Stimulated activated CD4-positive, alpha-beta T cell treated with anti-CD3 and anti-CD28 coated beads, Interleukin-4, amount 100 ng/mL, for 24 hours (primary cell): Measurements from ENCODE around the gene PTPRN2.
"Not testable (repeated sequence)": the region's sequence is repeated elsewhere in the genome, so short reads cannot be mapped to it uniquely, and the experiment has no call there.

Experiments used
- DNase-seq: peaks from one replicate; pipeline ENCODE4 v3.0.0-alpha.2; 2020

The PTPRN2 gene

DNA sequence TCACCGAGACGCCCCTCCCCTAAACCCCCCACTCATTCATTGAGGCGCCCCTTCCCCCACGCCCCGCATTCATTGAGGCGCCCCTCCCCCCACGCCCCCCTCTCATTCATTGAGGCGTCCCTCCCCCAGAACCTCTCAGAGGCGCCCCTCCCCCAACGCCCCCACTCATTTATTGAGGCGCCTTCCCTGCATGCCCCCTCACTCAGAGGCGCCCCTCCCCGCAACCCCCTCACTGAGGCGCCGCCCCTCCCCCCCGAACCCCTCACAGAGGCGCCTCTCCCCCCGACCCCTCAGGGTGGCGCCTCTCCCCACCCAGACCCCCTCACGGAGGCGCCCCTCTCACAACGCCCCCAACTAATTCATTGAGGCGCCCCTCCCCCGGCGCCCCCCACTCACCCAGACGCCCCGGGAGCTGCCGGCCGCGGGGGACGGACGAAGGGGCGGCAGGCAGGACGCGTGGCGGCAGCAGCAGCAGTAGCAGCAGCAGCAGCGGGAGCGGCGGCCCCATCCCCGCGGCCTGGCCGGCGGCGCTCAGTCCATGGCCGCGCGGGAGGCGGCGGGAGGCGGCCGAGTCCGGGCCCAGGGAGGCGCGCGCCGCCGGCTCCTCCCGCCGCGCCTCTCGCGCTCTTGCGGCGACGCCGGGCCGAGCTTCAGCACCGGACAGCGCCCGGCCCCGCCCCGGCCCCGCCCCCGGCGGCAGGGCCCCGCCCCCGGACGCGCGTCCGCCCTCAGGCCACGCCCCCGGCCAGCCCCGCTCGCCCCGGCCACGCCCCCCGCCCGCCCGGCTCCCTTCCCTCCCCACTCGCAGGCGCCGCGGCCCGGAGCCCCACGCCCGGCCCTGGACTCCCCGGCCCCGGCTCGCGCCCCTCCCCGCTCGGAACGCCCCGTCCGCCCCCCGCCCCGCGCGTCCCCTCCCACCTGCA is at the start of gene PTPRN2:
Gene PTPRN2, minus strand, starts transcription at position 662 of the 923 bp plus-strand sequence.
- peak; percentile 43 for DNase-seq

DNA sequence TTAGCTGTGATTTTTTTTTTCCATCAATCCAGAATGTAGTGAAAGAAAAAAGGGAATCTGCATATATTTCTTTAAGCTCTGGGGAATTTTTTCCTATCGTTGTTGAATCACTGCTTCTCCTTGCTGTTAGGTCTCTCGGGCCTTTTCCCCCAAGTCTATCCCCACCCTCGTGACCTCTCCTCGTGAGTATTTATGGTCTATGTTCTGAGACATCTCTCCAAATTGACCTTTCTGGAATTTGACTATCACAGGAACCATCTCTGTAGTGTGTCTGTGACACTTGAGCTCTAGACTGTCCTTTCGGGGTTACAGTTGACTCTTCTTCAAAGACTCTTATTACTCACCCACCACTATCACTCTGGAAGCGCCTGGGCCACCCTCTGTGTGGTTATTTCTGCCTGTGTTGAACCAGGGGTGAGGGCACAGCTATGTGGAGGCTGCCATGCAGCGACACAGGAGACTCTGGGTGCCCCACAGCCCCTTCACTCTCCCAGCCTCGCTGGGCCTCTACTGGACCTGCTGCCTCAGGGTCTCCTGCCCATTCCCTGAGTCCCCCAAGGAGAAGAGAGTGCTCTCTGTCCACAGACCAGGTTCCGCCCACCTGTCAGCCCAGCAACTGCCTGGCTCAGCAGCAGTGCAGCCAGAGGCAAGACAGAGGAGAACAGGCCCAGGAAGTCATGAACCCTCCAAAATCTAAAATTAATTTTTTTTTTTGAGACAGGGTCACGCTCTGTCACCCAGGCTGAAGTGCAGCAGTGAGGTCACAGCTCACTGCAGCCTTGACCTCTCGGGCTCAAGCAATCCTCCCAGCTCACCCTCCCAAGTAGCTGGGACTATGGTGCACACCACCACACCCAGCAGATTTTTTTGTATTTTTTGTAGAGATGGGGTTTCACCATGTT is 45.7 kb upstream of the PTPRN2 start:
- DNase-seq, result no peak

DNA sequence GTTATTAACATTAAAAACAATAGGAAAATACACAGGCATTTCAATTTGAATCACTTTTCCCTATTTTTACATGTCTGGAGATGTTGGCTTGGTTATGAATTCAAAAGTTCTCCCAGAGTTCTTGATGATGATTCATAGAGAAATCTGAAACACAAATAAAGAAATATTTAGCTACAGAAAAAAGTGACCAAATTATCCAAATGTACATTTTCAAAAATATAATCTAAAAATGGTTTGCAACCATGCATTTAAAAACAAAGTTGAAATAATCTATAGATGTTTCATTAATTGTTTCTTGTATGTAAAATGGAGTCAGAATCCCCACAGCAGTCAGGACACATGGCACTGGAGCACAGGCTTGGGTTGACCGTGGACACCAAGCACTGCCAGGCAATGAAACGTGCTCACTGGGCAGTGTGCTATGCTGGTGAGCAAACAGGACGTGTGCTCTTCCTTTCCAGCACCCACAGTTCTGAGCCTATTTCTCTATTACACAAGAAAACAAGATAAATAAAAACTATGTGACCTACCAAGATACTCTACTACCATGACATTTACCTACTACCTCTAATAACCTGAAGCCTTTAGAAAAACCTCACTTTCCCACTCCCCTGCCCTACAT is 44.1 kb upstream of the PTPRN2 start:
- no peak for DNase-seq

DNA sequence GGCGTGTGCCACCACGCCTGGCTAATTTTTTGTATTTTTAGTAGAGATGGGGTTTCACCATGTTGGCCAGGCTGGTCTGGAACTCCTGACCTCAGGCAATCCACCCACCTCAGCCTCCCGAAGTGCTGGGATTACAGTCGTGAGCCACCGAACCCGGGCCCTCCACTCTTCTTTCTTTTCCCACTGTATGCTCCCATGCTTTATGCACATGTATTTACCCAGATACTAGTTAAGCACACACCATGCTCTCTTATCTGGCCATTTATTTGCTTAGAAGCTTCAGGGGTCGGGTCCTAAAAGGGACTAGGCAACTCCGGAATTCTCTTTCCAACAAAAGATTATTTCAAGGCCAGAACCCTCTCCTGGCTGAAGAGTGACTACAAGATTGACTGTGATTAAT is 38.7 kb upstream of the PTPRN2 start:
- DNase-seq, result not testable (repeated sequence)

DNA sequence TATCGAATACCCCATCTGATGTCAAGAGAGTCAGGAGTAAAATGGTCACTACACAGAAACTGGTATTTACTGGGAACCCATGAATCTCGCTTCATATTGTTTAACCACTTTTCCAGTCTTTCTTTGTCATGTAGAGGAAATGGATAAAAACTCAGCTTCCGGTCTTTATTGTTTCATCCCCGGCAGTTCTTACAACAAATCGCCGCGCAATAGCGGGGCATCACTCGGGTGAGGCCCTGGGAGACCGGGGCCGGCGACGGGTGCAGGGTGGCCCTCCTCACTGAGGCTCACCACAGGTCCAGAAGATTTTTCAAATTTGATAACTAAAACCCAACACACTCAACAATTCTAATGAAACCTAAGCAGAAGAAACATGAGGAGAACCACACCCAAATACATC is 35.6 kb upstream of the PTPRN2 start:
- DNase-seq, result no peak

DNA sequence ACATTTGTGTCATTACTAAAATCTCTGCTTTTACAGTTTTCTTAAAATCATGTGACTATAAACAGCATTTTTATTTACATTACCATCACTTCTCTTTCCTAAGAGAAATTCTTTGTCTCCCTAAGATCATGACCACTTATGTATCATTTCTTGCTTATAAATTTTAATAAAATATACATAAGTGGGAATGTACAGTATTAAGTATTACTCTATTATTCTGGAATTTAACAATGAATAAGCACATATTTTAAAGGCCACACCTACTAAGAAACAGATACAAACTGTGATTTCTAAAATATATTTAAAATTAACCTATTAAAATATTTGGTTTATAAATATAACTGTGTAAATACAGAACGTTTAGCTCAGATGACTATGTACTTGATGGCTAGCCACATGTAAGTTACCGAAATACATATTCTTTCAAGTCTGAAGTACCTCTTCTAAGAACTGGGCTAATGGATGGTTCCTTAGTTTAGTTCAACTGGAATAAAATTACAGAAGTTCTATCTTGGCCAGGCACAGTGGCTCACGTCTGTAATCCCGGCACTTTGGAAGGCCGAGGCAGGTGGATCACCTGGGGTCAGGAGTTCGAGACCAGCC is 33.3 kb upstream of the PTPRN2 start:
- no peak for DNase-seq

DNA sequence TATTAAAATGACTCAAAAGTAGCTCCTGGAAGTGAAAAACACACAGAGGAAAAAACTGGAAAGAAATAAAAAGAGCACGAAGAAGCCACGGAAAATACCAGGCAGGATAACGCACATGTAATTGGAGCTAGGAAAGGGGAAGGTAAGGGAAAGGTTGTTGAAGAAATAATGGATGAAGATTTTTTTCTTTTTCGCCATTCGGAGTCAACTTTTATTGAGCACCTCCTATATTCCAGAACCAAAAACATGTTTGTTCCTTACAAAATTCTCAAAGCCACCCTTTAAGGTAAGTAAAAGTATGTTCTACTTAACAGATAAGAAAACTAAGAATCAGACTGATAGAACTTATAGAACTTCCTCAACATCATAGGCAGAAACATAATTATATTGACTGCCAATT is 32.8 kb upstream of the PTPRN2 start:
- DNase-seq, result no peak

DNA sequence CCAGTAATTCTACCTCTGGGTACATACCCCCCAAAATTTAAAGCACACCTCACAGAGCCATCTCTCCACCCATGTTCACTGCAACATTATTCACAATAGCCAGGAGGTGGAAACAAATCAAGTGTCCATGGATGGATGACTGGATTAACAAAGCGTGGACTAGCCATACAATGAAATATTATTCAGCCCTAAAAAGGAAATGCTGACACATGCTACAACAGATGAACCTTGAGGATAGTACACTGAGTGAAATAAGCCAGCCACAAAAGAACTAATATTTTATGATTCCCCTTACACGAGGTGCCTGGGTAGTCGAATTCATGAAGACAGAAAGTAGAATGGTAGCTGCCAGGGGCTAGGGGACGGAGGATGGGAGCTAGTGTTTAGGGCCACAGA is 31.1 kb upstream of the PTPRN2 start:
- no peak for DNase-seq

DNA sequence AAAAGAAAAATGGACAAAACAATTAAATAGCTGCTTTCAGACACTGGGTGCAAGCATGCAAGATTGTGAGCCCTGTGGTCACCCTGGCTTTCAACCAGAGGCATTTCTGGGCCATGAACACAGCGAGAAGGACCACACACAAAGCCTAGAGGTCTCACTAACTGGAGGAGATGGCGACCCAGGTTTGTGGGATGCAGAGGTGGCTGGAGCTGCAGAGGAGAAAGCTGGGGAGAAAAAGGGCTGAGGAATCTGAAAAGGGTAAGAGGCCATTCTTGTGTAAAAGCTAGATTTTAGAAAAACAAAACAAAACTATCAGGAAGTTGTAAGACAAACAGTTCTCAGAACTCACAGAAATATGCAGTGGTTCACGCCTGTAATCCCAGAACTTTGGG is 30.1 kb upstream of the PTPRN2 start:
- no peak for DNase-seq

DNA sequence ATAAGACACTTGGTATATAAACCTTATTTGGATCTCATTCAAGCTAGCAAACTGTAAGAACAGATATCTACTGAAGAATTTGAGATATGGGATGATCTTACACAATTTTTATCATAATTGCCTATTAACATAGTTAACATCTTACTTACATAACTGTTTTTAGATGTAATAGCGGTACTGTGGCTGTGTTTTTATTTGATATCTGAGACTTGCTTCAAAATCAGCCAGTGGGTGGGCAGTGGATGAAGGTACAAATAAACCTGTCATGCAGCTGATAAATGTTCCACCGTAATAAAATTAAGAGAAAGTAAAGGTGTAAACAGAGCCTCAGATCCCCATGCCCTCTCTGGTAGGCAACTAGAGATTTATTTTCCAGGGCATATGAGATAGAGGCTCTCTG is 28.4 kb upstream of the PTPRN2 start:
- DNase-seq, result no peak

DNA sequence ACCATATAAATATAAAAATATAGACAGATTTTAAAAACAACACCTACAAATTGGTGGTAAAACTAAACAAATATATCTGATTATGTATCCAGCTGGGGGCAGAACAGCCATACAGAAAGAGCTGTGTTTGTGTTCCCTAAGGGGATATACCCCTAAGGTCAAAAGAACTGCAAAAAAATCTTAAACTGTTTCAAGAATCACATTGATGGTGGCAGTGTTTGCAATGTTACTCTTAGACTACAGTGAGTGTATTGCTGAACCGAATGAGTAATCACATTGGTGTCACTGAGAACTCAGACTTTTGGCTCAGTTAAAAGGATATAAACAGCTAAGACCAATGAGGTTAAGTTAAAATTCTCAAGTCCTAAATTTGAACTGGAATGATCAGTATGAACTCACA is 27.1 kb upstream of the PTPRN2 start:
- DNase-seq, result no peak

DNA sequence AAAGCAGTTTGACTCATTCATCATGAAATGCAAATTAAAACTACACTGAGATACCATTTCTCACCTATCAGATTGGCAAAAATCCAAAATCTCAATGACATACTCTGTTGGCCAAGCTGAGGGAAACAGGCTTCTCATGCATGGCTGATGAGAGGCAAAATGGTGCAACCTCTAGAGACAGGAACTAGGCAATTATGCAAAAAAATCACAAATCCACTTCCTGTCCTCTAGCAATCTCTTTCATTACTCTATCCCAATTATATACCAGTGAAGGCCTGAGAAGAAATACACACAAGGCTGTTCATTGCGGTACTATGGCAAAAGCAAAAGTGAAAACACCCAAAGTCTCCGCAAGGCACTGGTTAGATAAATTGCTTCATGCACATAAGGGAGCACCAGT is 25.9 kb upstream of the PTPRN2 start:
- no peak for DNase-seq

DNA sequence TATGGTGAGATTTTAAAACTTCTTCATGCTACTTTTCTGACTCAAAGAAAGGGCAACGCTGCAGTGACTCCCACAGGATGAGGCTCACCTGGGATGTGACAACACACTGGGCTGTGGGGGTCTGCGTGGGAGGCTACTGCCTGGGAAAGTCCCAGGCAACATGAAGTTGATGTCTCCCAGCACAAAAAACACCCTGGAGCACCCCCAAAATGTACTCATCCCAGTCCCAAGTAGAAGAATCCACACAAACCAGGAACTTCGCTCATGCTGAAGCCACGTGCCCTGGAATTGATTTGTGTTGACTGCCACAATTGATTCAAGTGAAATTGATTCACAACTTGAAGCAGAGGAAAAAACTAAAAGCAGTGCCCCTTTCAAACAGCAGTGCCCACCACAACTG is 24.9 kb upstream of the PTPRN2 start:
- DNase-seq, result no peak

DNA sequence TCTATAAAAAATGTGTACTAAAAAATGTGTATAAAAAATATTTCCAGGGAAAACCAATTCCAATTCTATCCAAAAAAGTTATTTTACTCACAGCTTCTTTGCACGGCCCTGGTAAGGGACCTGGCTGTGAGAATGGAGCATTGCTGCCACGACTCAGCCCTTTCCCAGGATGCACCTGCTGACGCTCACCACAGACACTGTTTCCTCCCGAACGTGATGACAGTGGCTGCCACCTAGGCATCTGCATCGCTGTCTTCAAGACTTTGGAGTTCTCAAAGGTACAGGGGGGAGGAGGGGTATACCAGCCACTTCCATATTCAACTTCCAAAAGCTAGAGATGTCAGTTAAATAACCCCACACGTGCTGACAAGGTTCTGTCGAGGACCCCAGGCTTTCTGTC is 23.9 kb upstream of the PTPRN2 start:
- no peak for DNase-seq

DNA sequence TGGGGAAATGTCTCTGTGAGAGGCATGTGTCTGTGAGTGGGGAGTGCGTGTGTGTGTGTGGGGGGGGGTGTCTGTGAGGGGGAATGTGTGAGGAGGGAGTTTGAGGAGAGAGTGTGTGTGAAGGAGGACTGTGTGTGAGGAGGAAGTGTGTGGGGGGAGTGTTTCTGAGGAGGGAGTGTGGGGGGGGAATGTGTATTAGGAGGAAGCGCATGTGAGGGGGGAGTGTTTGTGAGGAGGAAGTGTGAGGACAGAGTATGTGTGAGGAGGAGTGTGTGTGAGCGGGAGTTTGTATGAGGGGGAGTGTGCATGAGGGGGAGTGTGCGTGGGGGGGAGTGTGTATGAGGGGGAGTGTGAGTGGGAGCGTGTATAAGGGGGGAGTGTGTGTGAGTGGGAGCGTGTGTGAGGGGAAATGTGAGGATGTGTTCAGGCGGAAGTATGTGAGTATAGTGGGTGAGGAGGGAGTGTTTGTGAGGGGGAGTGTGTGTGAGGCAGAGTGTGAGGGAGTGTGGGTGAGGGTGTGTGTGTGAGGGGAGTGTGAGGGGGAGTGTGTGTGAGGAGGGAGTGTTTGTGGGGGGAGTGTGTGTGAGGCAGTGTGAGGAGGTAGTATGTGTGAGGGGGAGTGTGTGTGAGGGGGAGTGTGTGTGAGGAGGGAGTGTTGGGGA is 21.8 kb upstream of the PTPRN2 start:
- DNase-seq, result no peak

DNA sequence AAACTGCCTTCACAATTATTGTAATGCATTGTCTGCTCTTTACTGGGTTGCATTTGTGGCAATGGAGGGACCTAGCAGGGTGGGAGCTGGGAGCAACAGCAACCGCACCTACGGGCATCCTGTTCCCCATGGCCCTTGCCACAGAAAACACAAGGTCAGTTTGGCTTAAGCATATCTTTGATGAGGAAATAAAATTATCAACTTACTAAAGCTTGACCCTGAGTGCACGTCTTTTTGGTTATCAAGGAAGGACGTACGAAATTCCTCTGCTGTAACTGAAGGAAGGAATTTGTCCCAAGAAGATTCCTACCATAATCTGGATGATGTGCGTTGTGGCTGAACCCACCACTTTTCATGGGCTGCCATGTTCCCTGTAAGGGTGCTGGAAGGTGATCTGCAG is 19.9 kb upstream of the PTPRN2 start:
- DNase-seq, result no peak

DNA sequence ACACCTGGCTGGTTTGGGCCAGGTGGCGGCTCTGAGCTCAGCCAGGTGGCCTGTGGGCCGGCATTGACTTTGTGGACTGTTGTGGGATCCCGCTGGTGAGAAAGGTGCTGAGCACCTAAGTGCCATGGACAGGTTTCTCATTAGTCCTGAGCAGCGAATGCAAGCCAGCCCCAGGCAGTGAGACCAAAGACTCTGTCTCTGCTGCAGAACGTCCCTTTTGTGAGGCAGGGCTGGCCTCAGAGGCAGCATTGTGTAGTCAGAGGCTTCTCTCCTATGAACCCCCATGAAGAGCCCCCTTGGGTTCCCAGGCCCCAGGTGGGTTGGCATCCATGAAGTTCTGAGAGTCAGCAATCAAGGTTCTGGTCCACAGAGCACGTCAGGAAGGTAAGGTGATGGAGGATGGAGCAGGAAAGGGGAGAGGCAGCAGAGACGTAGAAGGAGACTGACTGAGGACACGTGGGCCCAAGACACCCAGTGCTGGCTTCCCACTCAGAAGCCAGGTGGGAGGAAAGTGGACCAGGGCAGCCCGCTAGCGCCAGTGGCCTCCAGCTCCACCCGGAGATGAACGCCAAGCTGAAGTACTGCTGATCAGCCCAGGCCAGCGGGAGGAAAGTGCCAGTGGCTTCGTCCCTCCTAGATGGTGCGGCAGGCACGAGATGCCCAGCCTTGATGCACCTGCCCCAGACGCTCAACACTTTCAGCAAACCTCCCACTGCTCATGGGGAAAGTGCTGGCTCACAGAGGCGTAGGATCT is 19.2 kb upstream of the PTPRN2 start:
- no peak for DNase-seq

DNA sequence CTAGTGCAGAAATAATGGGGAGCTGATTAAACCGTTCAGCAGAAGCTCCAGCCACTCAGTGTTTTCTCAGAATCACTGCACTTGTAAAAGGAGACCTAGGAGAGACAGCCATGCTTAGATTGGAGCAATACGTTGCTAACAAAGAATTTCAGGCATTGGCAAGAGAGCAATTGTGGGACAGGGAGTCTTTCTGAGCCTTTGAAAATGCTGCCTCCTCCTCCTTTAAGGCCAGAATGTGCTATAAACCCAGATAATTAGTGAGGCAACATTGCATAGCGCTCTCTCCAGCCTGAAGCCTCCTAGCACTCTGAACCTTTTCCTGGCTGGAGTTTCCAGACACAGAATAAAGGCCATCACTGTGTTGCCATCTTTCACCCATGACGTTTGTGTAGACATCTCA is 18.5 kb upstream of the PTPRN2 start:
- DNase-seq, result no peak

DNA sequence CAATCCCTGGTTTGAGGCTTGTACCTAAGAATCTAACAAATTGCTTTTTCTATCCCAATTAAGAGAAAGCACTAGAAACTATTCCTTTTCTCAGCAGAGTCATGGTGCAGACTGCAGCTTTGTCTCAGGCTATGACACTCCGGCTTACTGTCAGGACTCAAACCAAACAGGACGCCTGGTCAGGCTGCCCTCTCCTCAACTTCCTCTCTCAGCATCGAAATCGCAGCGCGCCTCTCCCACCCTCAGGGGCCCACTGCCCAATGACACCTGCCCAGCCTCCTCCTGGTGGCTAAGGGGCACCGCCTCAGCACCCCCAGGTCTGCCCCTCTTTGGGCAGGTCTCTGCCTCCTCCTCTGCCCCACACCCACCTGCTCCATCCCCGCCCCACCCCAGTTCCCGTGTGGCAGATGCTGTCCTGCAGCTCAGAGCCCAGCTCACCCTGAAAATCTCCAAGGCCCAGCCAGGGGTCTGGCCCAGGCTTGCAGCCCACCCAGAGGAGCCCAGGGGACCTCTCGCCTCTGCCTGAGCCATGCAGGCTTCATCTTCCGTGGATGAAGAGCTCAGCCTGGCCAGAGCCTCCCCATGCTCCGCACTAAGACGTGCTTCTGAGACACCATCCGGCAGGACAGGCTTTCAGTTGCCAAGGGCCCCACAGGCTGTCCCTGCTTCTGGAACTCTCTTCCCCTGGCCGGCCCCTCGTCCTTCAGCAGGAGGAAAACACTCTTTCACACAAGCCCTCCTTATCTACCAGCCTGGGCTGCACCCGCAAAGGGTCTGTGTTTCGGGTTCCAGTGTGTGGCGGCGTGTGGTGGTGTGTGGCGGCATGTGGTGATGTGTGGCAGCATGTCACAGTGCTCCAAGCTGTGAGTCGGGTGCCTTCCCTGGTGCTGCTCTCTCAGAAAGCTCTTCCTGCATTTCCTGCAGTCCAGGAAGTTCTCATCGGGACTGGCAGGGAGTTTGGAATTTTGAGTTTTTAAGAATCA is 16.4 kb upstream of the PTPRN2 start:
- DNase-seq, result no peak
